Measurements from ENCODE around the gene ARAP1.

GRCh38 chr11:72780296-72781062 is 28.3 kb upstream of the ARAP1 start:
- TF ChIP-seq EZH2 (IDR thresholded peaks at IDR 0.05; ENCODE audit: low read length, unreplicated experiment), result no peak
- TF ChIP-seq CTCF (conservative IDR thresholded peaks at IDR 0.05; ENCODE audit: low read depth, low read length), result no peak

Measured in PC-3 (cell line).